ENCODE data around the gene CHM.
"Not testable (repeated sequence)": the region's sequence is repeated elsewhere in the genome, so short reads cannot be mapped to it uniquely, and the experiment has no call there.

CHM gene

DNA sequence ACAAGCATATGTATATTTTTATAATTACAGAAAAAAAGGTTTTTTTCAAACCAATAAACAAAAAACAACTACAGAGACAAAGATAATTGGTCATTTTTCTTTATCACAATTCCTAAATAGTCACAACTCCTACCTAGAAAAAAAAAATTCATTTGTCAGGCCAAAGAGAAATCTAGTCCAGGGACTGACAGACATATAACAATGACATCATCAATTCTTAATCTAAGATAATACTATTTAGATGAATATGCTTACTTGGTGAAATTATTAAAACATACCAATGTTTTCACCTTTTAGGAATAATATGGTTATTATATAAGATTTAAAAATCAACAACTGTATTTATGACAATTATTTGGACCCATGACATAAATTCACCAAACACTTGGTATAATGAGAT, 48.4 kb downstream of the CHM start:
- DNase-seq (ENCODE audit: low read depth, low spot score): no peak

DNA sequence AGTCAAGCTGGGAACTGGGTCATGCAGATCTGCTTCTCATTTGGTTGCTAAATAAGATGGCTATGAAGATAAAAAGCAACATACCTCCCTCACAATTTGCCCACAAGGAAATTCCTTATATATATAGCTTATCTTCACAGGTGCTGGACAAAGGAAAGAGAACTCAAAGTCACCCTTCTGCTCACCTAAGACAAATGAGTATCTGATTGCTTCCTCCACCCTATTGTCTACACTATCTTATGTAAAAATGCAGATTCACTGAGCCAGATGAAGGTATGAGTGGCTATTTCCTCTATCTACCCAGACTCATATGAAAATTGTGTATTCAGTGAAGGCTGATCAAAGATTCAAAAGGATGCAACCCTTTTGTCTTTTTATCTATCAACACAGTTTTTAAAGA, 50.8 kb downstream of the CHM start:
- DNase-seq (ENCODE audit: low read depth, low spot score): no peak

DNA sequence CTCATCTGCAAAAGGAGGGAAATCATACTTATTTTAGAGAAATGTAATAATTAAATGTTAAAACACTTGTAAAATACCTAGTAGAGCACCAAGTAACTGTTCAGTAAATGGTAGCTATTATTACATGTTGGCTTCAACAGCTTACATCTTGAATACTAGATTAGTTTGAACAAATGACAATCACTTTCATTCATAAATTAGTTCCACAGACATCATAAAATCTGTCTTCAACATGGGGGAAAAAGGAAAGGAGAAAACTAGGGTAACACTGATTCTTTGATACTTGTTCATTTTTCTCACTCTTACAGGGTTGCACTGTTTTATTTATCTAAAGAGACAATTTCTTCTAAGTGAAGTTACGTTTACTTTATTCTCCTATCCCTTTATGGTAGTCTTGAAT, 51.7 kb downstream of the CHM start:
- DNase-seq (ENCODE audit: low read depth, low spot score): no peak

- no peak for DNase-seq (ENCODE audit: low read depth, low spot score)
Measured at GRCh38 chrX:85994797-85995196, 52.6 kb downstream of the CHM start.

DNA sequence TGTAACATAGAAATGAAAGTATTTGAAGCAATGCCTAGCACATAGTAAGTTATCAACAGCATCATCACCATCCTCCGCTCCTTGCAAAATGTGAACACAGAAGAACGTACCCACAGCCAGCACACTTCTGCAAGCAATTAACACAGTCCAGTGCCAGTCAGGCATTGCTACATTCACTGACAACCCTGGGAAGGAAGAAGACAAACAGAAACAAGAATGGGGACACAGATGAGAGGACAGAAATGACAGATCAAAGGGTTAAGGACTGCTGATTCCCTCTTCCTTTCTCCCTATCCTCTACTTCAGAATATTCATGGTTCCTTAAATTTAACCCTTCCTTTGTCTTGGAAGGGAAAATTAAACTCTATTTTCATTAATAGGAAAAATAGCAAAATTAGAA, 53.1 kb downstream of the CHM start:
- DNase-seq (ENCODE audit: low read depth, low spot score): no peak

- DNase-seq (ENCODE audit: low read depth, low spot score): no peak
Measured at GRCh38 chrX:85993539-85994197, 53.7 kb downstream of the CHM start.

DNA sequence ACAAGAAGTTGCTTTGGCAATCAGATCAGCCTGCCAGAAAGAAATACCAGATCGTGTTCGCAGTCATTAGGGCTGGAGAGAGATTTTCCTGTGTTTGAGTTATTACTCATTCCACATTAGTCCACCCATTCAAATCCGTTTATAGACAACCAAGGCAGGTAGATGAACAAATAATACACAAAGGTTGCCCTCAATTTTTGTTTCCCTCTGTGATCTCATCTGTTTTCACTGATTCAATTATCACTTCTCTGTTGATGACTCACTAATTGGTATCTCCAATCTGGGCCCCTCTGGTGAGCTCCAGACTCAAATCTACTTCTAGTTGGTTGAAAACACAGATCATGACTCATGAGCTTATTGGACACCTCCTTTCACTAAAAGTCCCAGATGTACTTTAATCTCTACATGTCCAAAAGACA, 54.5 kb downstream of the CHM start:
- no peak for DNase-seq (ENCODE audit: low read depth, low spot score)

DNA sequence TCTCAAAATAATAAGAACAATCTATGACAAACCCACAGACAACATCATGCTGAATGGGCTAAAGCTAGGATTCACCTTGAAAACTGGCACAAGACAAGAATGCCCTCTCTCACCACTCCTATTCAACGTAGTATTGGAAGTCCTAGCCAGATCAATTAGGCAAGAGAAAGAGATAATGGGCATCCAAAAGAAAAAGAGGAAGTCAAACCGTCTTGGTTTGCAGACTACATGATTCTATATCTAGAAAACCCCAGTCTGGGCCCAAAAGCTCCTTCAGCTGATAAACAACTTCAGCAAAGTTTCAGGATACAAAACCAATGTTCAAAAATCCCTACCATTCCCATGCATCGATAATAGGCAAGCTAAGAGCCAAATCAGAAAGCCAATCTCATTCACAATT, 59.0 kb downstream of the CHM start:
- DNase-seq (ENCODE audit: low read depth, low spot score): no peak

DNA sequence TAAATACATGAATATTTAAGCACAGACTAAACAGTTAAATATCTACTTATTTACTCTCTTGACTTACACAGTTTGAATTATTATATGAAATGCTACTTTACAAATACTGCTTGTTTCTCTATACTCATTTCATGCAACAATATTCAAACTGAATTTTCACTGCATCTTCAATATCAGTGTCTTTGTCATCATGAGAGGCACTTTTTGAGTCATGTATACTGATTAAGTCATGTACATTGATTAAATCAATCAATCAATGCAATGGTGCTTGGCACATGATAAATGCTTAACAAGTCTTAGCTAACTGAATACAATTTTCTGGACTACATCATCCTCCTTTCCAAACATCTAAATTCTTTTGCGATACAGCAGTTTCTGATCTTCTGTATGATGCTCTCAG, 67.1 kb downstream of the CHM start:
- DNase-seq (ENCODE audit: low read depth, low spot score): no peak

- DNase-seq (ENCODE audit: low read depth, low spot score): no peak
Measured at GRCh38 chrX:85977218-85977617, 70.1 kb downstream of the CHM start.

GRCh38 chrX:85972351-85972750, 75.0 kb downstream of the CHM start:
- not testable (repeated sequence) for DNase-seq (ENCODE audit: low read depth, low spot score)

GRCh38 chrX:85964744-85965143, 82.6 kb downstream of the CHM start:
- no peak for DNase-seq (ENCODE audit: low read depth, low spot score)

DNA sequence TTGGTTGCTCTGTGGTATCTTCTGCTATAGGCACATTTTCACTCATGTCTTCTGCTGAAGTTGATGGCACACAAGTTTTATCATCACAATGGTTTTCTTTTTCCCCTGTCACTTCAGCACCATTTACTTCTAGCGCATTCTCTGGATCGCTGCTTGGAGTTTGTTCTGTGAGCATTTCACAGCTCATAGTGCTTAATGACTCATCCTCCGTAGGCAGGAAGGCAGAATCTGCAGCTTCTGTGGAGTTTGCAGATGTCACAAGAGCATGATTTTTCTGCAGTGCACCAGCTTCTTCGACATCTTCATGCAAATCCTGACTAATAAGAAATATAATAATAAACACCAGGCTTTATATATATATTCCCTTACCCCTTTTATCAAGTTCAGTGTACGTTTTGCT, 83.6 kb downstream of the CHM start:
- no peak for DNase-seq (ENCODE audit: low read depth, low spot score)

- no peak for DNase-seq (ENCODE audit: low read depth, low spot score)
Measured at GRCh38 chrX:85955510-85955909, 91.8 kb downstream of the CHM start.

GRCh38 chrX:85944751-85945150, 102.6 kb downstream of the CHM start:
- DNase-seq (ENCODE audit: low read depth, low spot score): not testable (repeated sequence)

DNA sequence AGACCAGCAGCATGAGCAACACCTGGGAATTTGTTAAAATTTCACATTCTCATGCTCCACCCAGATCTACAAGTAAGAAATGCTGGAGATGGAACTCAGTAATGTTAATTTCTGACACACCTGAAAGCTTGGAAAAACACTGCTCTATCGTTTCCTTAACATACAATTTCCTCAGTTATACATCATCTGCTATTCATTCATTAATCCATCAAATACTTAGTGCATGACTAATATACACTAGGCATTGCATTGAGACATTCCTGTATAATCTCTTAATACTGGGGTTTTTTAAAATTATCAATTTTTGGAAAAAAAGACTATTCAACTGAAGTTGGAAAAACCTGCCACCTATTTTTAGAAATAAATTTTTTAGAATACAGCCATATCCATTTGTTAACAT, 106.1 kb downstream of the CHM start:
- no peak for DNase-seq (ENCODE audit: low read depth, low spot score)

GRCh38 chrX:85939942-85940341, 107.4 kb downstream of the CHM start:
- DNase-seq (ENCODE audit: low read depth, low spot score): not testable (repeated sequence)

- DNase-seq (ENCODE audit: low read depth, low spot score): not testable (repeated sequence)
Measured at GRCh38 chrX:85934399-85934798, 113.0 kb downstream of the CHM start.

DNA sequence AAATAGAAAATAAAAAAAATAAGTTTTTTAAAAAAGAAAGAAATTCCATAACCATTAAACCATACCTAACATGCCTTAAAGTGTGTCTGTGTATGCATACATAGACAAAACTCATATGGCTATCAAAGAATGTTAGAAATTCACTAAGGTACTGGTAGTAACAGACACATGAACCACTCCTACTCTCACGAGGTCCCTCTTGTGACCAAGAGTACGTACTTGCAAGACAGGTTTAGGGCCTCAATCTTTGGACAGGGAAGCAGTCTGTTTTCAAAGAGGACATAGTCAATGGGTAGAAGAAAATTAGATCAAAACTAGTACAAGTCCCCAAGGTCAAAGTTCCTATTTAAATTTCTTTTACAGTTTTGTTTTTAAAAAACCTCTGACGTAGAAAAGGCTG, 117.3 kb downstream of the CHM start:
- DNase-seq (ENCODE audit: low read depth, low spot score): no peak

DNA sequence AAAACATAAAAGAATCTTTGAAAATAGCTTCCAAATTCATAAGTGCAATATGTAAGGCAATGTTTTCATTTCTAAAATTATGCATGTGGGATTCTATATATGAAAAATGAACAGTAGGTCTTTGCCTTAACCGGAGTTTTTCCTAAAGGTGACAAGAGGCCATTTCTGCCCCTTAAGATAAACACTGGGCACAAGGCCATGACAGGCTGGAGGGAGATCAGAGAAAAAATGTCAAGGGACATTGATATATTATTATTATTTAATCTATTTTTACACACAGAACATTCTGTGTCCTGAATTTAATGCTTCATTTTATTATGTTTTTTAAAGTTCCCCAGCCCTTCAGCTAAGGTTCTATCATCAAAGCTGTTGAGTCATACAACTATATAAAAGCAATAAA, 118.8 kb downstream of the CHM start:
- no peak for DNase-seq (ENCODE audit: low read depth, low spot score)

DNA sequence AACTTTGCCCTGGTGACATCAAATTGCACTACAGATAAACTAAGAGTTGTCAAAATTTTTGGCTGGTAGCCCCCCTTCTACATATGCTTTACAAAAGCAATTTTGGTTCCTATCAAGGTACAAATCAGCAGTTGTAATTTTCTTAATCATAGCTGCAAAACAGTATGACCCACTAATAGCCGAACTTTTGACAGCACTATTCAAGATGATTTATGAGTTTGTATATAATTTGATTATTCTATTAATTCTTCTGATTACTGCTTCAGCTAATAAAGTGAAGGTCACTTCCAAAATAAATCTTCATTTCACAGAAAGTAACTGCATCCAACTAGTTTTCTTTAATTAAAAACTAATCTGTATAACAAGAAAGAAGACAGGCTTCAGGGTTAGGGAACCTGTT, 119.6 kb downstream of the CHM start:
- no peak for DNase-seq (ENCODE audit: low read depth, low spot score)

- no peak for DNase-seq (ENCODE audit: low read depth, low spot score)
Measured at GRCh38 chrX:85922821-85923220, 124.5 kb downstream of the CHM start.

DNA sequence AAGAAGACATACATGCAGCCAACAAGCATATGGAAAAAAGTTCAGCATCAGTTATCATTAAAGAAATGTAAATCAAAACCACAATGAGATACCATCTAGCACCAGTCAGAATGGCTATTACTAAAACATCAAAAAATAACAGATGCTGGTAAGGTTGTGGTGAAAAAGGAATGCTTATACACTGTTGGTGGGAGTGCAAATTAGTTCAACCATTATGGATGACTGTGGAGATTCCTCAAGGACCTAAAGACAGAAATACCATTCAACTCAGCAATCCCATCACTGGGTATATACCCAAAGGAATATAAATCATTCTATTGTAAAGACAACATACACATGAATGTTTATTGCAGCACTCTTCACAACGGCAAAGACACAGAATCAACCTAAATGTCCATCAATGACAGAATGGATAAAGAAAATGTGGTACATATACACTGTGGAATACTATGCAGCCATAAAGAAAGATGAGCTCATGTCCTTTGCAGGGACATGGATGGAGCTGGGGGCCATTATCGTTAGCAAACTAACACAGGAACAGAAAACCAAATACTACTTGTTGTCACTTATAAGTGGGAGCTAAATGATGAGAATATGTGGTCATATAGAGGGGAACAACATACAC, 130.6 kb downstream of the CHM start:
- DNase-seq (ENCODE audit: low read depth, low spot score): not testable (repeated sequence)

GRCh38 chrX:85914431-85914830, 132.9 kb downstream of the CHM start:
- DNase-seq (ENCODE audit: low read depth, low spot score): no peak
